Endothelial cell of umbilical vein (primary cell): ENCODE measurements around the gene MGST2. TPM values are rescaled to one million over a fixed set of nuclear protein-coding genes. Genes with fewer than 3 reads are reported as not detected.

Experiments used
- BruUV-seq: library from RNA; stranded (reverse); fragments of 400-500 nt; replicated peaks from 2 replicates; lab custom pipeline; 2021; lab: Mats Ljungman, UMichigan
- CTCF ChIA-PET: fragments of 300-600, 350-600 bp; sonication (Branson Sonifier 250); formaldehyde crosslinking; loops from one replicate; lab custom pipeline; 2021; ENCODE audit warnings: antibody characterized with exemption, inconsistent platforms; lab: Charles Lee
- POLR2A ChIA-PET: fragments of 300-600, 350-600 bp; sonication (Branson Sonifier 250); formaldehyde crosslinking; loops from one replicate; lab custom pipeline; 2021; ENCODE audit warnings: antibody characterized with exemption, inconsistent platforms; lab: Charles Lee
- DNase-seq: peaks from one replicate; pipeline ENCODE4 v3.0.0-alpha.2; 2011; ENCODE audit warnings: low read depth, low spot score
- FAIRE-seq: peaks from 2 replicates; lab custom pipeline; 2011; peaks lifted over from hg19 to GRCh38; lab: Jason Lieb, UNC
- H2AFZ ChIP-seq: 2 replicates; pipeline ENCODE4 v1.6.0; 2012; ENCODE audit warnings: low read depth, low read length, control low read depth, inconsistent platforms
- H3K27ac ChIP-seq: 2 replicates; pipeline ENCODE4 v1.5.1; 2011; ENCODE audit warnings: low read depth, mild to moderate bottlenecking, control low read depth, low read length, moderate library complexity; ENCODE audit not compliant: insufficient read depth
- H3K27me3 ChIP-seq, 2 experiments: 2 replicates each; pipeline versions ENCODE4 v1.6.0 to v1.6.1; 2011; ENCODE audit warnings: low read length in 2 of 2, mixed read lengths in 1 of 2; ENCODE audit not compliant: control insufficient read depth in 2 of 2, insufficient read depth in 2 of 2
- H3K36me3 ChIP-seq, 2 experiments: 2 replicates in 1 of 2; 3 replicates in 1 of 2; pipeline ENCODE4 v1.5.1; 2011; ENCODE audit warnings: low read length in 2 of 2, mild to moderate bottlenecking in 1 of 2, moderate library complexity in 1 of 2; ENCODE audit not compliant: control insufficient read depth in 2 of 2, insufficient read depth in 2 of 2; ENCODE audit errors: extremely low read depth in 1 of 2
- H3K4me1 ChIP-seq: 3 replicates; pipeline ENCODE4 v1.5.1; 2011; ENCODE audit warnings: mild to moderate bottlenecking, low read length; ENCODE audit not compliant: control insufficient read depth, insufficient read depth; ENCODE audit errors: extremely low read depth
- H3K4me2 ChIP-seq: 2 replicates; pipeline ENCODE4 v1.6.1; 2011; ENCODE audit warnings: low read length, control low read depth, mixed read lengths; ENCODE audit not compliant: insufficient read depth
- H3K4me3 ChIP-seq, 3 experiments: fragments of 200-600 bp in 1 of 3; sonication (generic), shearing (Covaris generic) in 1 of 3; replicated peaks in 1 of 3; 2 replicates each; pipeline ENCODE4 v1.5.1; 2011 to 2016; ENCODE audit warnings: control low read depth in 3 of 3, low read length in 3 of 3, mild to moderate bottlenecking in 2 of 3, inconsistent platforms in 1 of 3, low read depth in 1 of 3, moderate library complexity in 1 of 3; ENCODE audit not compliant: insufficient read depth in 1 of 3
- H3K79me2 ChIP-seq: 2 replicates; pipeline ENCODE4 v1.6.0; 2012; ENCODE audit warnings: low read length, inconsistent platforms; ENCODE audit not compliant: control insufficient read depth, insufficient read depth
- H3K9ac ChIP-seq: replicated peaks from 2 replicates; pipeline ENCODE3; 2011; ENCODE audit warnings: low read length, control low read depth; ENCODE audit not compliant: insufficient read depth; ENCODE audit errors: extremely low read depth
- H3K9me1 ChIP-seq: replicated peaks from 3 replicates; pipeline ENCODE4 v1.6.0; 2011; ENCODE audit warnings: mild to moderate bottlenecking, low read length; ENCODE audit not compliant: control insufficient read depth, insufficient read depth; ENCODE audit errors: extremely low read depth
- H3K9me3 ChIP-seq: replicated peaks from 2 replicates; pipeline ENCODE4 v1.5.1; 2012; ENCODE audit warnings: low read length, inconsistent platforms; ENCODE audit not compliant: control insufficient read depth, insufficient read depth
- H4K20me1 ChIP-seq: replicated peaks from 2 replicates; pipeline ENCODE3; 2011; ENCODE audit warnings: mild to moderate bottlenecking, low read length; ENCODE audit not compliant: control insufficient read depth, insufficient read depth; ENCODE audit errors: extremely low read depth
- FOS ChIP-seq: IDR thresholded peaks from 2 replicates; pipeline ENCODE4 v1.6.1; 2011; ENCODE audit warnings: mild to moderate bottlenecking, low read length, moderate library complexity, borderline replicate concordance; ENCODE audit not compliant: insufficient read depth
- JUN ChIP-seq: IDR thresholded peaks from 2 replicates; pipeline ENCODE4 v1.6.1; 2011; ENCODE audit warnings: borderline replicate concordance, low read depth; ENCODE audit not compliant: insufficient read length, insufficient read depth
- MYC ChIP-seq: IDR thresholded peaks from one replicate; pipeline ENCODE4 v1.6.1; 2011; ENCODE audit warnings: mild to moderate bottlenecking, low read depth, low read length
- POLR2A ChIP-seq: IDR thresholded peaks from 2 replicates; pipeline ENCODE4 v1.6.1; 2012; ENCODE audit warnings: low read depth, mild to moderate bottlenecking, control low read depth, low read length
- POLR2AphosphoS5 ChIP-seq: IDR thresholded peaks from 2 replicates; pipeline ENCODE4 v1.6.1; 2012; ENCODE audit warnings: low read depth, mild to moderate bottlenecking, control low read depth, low read length, moderate library complexity; ENCODE audit not compliant: insufficient read depth
- dilution Hi-C: fragments of 300-500 bp; cut with MboI; formaldehyde crosslinking; loops from one replicate; pipeline ENCODE4 v1.15.0; 2019; ENCODE audit warnings: low sequenced_read_pairs; ENCODE audit not compliant: extremely low pct_ligation_motif_present
- intact Hi-C: fragments of 100-400 bp; cut with micrococcal nuclease; formaldehyde crosslinking; loops from one replicate; pipeline ENCODE4 v1.10.0; 2022
- polyA plus RNA-seq, 4 experiments: library from polyadenylated mRNA; depleted of rRNA in 3 of 4; stranded (reverse) in 3 of 4; unstranded in 1 of 4; fragments of >200 nt; gene quantifications; 2 replicates each; pipeline versions ENCODE4 v1.2.1 to v1.2.3, GENCODE V29; 2011 to 2012; ENCODE audit warnings: missing spikeins in 1 of 4
- total RNA-seq: library from RNA; stranded (reverse); gene quantifications from 2 replicates; pipeline ENCODE4 v1.2.3, GENCODE V29; 2021
- TF ChIP-seq, protein P1 (sequence below), 2 donors: IDR thresholded peaks; 1 replicate in 1 of 2; 2 replicates in 1 of 2; pipeline ENCODE4 v1.5.1; 2011; ENCODE audit warnings: low read length in 2 of 2, mild to moderate bottlenecking in 2 of 2, moderate library complexity in 2 of 2, control low read depth in 1 of 2, inconsistent platforms in 1 of 2, low read depth in 1 of 2; ENCODE audit not compliant: insufficient read depth in 1 of 2; ENCODE audit errors: extremely low read depth in 1 of 2
- TF ChIP-seq, protein P2 (sequence below): IDR thresholded peaks from 2 replicates; pipeline ENCODE4 v1.6.1; 2011; ENCODE audit not compliant: insufficient read depth, insufficient read length

The MGST2 gene
- total and polyA plus RNA-seq, 2 donors (not counting 3 experiments of a cell fraction or from before 2014, with no cell fraction given): 64.3 to 78.9 TPM

DNA sequence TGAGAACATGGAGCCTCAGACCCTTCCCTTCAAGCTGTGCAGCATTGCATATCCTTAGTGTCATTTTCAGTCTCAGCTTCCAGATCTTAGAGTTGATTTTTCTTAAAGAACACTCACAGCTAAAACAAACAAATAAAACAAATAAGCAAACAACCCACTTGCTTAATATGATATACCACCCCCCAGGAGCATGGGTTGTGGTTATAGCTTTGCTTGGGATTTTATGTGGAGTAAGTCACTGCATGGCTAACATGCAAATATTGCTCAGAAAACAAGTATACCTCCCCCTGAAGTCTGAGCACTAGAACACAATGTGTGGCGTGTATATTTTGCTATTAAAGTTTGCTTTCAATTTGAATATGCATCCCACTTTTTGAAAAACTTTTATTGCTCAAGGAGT is 78.6 kb downstream of the MGST2 start:
- Histone ChIP-seq H3K36me3 (no peaks in the 10 kb centered on the region), H3K27me3 (no peaks in the 10 kb centered on the region), H3K9me1 (no peaks in the 10 kb centered on the region), H4K20me1 (no peaks in the 10 kb centered on the region), H3K4me1 (peaks cover 14% of the 10 kb centered on the region), H3K4me3 (no peak overlapping the region), H3K4me2 (no peak overlapping the region), H3K79me2 (no peaks in the 10 kb centered on the region), H3K9ac (no peak overlapping the region), H3K9me3 (no peaks in the 10 kb centered on the region), H3K27ac (no peak overlapping the region), H2AFZ (no peak overlapping the region)
- FAIRE-seq (no peak), DNase-seq (no peak)
- POLR2A ChIA-PET: no interaction called here
- intact Hi-C loops: no loop called here
- no TSS peak for BruUV-seq
- CTCF ChIA-PET: no interaction called here
- TF ChIP-seq, protein P1, sequence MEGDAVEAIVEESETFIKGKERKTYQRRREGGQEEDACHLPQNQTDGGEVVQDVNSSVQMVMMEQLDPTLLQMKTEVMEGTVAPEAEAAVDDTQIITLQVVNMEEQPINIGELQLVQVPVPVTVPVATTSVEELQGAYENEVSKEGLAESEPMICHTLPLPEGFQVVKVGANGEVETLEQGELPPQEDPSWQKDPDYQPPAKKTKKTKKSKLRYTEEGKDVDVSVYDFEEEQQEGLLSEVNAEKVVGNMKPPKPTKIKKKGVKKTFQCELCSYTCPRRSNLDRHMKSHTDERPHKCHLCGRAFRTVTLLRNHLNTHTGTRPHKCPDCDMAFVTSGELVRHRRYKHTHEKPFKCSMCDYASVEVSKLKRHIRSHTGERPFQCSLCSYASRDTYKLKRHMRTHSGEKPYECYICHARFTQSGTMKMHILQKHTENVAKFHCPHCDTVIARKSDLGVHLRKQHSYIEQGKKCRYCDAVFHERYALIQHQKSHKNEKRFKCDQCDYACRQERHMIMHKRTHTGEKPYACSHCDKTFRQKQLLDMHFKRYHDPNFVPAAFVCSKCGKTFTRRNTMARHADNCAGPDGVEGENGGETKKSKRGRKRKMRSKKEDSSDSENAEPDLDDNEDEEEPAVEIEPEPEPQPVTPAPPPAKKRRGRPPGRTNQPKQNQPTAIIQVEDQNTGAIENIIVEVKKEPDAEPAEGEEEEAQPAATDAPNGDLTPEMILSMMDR (IDR thresholded peaks at IDR 0.05; ENCODE audit: extremely low read depth in 1 of 2, insufficient read depth in 1 of 2, low read depth in 1 of 2, low read length in 2 of 2): no peak
- TF ChIP-seq FOS (no peak), MYC (no peak), JUN (no peak), POLR2A (no peak), POLR2AphosphoS5 (no peak)
- TF ChIP-seq, protein P2, sequence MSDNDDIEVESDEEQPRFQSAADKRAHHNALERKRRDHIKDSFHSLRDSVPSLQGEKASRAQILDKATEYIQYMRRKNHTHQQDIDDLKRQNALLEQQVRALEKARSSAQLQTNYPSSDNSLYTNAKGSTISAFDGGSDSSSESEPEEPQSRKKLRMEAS: no peak
- dilution Hi-C loops: no loop called here
